Head of caudate nucleus (tissue), 42 donors: Measurements from ENCODE around the gene DLG5.
"Not testable (repeated sequence)": the region's sequence is repeated elsewhere in the genome, so short reads cannot be mapped to it uniquely, and the experiment has no call there.

Experiments
- DNase-seq, 42 donors: peaks; one replicate each; pipeline versions ENCODE4 v3.0.0 to v3.0.0-alpha.2; 2020 to 2021; ENCODE audit warnings: mixed read lengths in 7 of 42
- intact Hi-C: fragments of 100-400 bp; cut with DNase I; formaldehyde crosslinking; loops from one replicate; pipeline ENCODE4 v1.15.0; 2022

The DLG5 gene

DNA sequence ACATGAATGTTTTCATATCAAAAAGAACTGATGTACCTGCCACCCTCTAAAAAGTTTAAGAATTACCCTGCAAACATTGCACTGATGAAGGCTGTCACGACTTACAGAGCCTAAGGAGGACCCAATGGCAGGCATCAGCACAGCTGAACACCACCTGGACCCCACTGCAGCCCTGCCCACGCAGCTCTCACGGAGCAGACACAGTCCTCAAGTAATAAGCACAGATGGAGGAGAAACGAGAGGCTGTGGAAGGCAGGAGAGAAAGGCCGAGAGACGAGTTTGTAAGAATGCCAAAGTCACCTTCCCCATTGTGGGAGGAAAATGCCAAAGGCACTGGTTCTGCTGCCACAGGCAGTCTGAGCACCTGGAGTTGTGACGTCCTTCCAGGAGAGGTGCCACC is 135.0 kb downstream of the DLG5 start:
- intact Hi-C loops, result no loop called here
- DNase-seq, result no peak

DNA sequence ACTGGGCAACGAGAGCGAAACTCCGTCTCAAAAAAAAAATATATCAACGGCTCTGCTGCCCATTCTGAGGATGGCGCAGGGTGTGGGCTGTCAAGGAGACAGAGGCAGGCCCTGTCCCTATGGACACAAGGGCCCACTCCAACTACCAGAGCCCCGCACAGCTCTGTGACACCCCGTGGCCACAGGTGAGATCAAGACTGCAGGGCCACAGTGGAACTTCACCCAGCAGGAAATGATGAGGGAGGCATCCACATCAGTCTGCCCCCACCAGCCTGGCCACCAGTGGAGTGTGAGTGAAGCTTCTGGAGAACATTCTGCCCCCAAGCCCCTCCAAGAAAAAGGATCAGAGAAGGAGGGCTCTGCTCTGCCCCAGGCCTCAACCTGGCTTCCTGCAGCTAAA is 136.7 kb downstream of the DLG5 start:
- no peak for DNase-seq
- intact Hi-C loops, result no loop called here

DNA sequence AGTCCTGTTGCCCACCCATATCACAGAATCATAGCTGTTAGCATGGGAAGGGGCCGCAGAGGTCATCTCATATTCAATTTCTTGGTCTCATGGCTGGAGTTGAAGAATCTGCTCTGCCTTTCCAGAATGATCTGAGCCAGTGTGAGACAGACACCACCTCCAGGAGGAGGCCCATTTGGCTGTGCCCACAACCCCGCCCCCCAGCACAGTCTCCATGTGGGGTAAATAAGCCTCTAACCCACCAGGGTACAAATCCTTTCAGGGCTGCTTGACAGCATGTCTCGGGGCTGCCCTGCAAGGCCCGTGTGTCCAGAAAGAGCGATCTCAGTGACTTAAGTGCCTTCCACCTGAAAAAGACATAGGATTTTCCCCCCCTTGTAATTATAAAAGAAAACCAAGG is 137.5 kb downstream of the DLG5 start:
- intact Hi-C loops, result no loop called here
- DNase-seq, result no peak

DNA sequence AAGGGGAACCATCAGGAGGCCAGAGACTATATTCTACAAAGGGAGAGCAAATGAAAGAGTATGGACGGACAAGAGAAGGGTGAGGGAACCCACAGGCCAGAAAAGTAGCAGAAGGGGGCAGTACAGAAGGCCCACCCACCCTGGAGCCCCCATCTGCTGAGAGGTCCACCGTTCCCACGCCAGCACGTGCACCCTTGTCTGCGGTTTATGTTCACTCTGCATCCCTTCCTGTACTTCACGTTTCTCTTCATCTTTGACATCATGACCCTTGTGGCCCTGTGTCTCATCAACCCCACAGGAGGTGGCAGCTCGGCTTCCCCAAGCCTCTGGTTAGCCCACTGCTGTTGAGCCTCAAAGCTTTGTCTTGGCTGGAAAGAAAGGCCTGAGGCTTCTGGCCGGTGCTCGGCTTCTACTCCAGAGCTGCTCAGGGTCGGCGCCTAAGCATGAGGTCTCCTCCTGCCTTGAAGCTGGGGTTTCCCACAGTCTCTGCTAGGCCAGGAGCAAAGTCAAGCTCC is 138.0 kb downstream of the DLG5 start:
- no peak for DNase-seq
- intact Hi-C loops, result no loop called here

DNA sequence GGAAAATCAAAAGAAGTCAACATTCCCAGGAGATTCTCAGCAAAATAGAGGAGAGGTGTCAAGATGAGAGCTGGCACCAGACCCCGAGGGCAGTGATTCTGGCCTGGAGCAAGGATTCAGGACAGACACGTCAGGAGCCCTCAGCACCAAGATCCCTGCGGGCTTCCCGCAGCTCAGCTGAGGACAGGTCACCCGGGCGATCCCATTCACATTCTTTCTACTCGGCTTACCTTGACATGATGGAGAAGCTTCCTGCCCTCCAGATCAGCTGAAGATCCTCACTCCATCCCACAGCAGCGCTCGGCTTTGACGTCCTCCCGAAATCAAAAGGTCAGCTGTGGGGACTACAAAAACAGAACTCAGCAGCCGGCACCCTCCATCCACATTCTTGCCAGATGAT is 139.1 kb downstream of the DLG5 start:
- no peak for DNase-seq
- intact Hi-C loops, result no loop called here

DNA sequence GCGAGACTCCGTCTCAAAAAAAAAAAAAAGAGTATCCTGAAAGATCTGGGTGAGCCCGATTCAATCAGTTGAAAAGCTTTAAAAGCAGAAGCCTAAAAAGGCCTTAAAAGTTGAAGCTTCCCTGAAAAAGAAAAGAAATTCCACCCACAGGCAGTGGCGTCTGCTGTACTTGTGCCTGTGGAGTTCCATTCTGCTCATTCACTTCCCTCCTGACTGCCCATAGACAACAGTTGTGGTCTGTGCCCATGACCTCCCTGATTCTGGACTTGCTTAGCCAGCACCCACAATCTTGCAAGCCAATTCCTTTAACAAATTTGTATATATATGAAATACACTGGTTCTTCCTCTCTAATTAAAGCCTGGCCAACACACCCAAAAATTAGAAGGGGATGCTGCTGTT is 141.7 kb downstream of the DLG5 start:
- DNase-seq, result no peak
- intact Hi-C loops, result no loop called here

DNA sequence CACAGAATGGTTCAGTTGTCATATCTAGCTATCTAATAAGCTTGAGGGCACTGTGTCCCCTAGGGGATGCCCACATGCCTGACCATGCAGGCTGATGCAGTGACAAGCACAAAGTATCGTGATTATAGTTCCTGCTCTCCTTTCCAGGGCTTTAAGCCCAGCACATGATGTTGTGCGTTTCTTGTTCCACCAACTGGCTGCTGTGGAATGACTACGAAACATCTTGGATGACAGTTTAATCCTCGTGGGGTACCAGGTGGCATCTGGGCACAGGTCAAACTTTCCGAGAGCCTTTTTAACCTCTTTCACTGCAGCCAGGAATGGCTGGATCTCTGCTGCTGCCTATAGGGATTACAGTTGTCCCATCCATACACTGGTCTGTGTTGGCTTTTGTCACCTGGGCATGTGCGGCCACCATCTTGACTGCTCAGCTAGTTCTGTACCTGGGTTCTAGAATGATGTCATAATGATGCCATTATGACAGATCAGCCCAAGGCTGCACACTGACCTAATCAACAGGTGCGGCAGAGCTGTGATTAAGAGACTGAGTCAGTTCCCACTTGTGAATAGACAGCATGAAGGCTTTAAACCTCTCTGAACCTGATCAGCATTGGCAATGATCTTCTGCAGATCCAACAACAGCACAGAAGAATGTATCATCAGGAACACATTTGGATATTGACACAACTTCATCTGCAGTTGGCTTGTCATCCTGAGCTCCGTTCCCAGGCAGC is 144.1 kb downstream of the DLG5 start:
- intact Hi-C loops, result no loop called here
- no peak for DNase-seq

DNA sequence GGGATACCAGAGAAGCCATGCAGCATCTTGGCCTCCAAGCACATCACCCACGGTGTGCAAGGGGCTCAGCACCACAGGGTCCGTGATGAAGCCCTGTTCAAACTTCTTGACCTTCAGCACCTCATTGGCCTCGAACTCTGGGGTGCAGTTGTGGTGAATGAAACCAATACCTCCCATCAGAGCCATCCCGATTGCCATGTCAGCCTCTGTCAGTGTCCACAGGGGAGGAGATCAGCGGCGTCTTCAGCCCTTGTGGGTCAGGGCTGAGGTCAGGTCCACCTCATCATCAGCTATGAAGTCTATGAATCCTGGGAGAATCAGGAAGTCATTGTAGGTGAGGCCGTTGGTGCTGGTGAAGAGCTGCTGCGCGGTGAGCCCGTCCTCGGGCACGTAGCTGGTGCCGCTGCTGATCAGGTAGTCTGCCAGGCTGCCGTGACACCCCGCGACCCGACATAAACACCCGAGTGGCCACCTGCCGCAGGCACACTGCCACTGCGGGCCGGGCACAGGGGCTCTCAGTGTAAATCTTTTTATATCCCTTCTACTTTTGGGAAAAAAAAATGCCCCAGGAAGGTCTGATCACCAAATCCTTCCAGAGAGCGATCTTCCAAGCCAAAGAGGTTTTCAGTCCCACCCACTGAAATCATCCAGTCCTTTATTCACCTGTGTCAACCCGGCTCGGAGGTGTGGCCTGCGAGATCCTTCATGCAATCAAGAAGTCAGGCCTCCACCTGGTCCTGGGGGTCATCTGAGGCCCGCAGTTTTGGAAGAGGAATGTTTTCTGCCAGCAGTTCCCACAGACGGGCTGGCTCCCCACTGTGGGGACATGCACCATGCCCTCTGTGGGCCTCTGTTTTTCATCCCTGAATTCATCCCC is 144.9 kb downstream of the DLG5 start:
- intact Hi-C loops, result no loop called here

DNA sequence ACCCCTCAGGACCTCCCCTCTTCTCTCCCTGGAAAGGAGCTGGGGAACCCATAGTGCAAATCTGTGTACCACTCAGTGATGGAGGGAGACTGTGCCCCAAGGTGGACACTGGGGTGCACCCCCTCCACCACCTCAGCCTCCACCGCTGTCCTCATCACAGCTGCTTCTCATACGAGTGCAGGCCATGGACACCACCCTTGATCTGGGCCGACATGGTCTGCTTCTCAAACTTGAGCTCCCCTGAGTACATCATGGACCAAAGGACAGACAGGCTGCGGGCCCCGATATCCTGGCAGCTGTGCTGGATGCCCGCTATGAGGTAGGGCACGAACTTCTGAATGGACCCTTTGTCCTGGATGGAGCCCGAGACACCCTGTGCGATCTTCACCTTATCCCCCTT is 146.4 kb downstream of the DLG5 start:
- peak in 1 of 42 donors; percentile 9 for DNase-seq
- intact Hi-C loops, result no loop called here

More for the DNA sequence above, 144.9 kb downstream of the DLG5 start:
- no peak for DNase-seq

DNA sequence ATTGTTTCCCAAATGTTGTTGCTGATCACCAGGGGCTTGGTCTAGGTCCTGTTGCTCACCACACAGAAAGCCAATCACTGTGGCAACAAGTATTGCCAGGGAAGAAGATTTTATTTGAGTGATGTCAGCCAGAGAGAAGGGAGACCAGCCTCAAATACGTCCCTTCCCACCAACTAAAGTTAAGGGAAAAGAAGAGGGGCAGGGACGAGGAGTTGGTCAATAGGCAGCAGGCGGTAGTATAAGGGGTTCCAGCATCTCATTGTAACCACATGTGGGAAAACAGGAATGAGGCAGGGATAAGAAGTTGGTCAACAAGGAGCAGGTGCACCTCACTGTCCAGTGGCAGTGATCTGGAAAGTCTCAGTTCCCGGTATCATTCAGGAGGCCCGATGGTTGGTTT is 150.1 kb downstream of the DLG5 start:
- intact Hi-C loops, result no loop called here
- DNase-seq, result peak in 2 of 42 donors; percentile 4 to 16

DNA sequence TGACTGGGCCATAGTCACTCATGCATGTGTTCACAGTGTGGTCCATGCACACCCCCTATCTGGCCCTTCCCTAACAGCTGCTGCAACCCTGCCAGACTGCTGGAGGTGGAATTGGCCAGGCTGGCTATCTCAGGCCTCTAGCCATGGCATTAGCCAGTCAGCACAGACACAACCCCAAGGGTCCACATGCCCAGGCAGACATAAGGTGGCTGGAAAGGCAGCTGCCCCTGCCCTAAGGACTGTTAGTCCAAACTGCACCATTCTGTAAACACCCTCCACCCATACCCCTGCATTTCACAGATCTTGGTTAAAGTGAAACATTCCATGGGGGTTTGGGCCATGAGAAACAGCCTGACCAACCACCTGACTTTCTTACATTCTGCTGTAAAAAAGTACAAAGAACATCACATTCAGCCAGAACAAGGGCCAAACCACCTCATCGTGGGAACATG is 151.6 kb downstream of the DLG5 start:
- peak in 1 of 42 donors; percentile 31 for DNase-seq
- intact Hi-C loops, result no loop called here

DNA sequence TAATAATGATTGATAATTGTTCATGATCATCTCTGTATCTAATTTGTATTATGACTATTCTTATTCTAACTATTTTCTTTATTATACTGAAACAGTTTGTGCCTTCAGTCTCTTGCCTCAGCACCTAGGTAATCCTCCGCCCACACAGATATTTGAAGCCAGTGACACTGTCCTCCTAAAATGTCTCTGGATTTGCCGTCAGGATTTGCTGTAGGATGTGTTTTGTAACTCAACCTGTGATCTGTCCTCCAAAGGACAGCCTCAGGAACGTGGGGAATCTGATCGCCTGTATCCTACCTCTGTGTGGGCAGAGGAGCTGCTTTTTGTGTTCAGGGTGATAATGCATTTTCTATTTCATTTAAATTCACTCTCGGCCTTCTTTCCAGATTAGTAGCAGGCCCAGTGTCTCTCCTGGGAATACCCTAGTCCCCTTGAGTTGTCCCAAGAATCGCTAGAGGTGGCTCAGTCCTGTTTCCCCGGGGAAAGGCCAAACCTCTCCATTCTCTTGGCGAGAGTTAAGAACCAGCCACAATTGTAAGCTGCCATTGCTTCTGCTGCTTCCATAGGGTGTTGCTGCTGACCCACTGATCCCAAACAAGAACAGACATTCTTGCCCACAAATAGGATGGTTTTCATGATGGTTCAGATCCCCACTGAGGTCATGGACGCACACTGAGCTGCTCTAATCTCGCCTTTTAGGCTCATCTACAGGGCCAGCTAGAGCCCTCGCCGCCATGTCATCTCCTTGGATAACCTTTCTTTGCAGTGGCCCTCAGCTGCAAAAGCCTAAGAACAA is 152.7 kb downstream of the DLG5 start:
- intact Hi-C loops, result no loop called here

DNA sequence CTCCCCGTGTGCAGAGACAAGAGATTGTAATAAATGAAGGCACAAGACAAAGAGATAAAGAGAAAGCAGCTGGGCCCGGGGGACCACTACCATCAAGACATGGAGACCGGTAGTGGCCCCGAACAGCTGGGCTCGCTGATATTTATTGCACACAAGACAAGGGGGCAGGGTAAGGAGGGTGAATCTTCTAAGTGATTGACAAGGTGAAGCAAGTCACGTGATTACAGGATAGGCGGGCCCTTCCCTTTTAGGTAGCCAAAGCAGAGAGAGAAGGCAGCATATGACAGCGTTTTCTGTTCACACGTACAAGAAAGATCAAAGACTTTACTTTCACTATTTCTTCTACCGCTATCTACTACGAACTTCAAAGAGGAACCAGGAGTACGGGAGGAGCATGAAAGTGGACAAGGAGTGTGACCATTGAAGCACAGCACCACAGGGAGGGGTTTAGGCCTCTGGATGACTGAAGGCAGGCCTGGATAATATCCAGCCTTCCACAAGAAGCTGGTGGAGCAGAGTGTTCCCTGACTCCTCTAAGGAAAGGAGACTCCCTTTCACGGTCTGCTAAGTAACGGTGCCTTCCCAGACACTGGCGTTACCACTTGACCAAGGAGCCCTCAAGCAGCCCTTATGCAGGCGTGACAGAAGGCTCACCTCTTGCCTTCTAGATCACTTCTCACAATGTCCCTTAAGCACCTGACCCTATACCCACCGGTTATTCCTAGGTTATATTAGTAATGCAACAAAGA is 153.5 kb downstream of the DLG5 start:
- intact Hi-C loops, DNase-seq: not testable (repeated sequence)

More for the DNA sequence above, 152.7 kb downstream of the DLG5 start:
- peak in 10 of 42 donors; percentile 6 to 57 (median 21) for DNase-seq

DNA sequence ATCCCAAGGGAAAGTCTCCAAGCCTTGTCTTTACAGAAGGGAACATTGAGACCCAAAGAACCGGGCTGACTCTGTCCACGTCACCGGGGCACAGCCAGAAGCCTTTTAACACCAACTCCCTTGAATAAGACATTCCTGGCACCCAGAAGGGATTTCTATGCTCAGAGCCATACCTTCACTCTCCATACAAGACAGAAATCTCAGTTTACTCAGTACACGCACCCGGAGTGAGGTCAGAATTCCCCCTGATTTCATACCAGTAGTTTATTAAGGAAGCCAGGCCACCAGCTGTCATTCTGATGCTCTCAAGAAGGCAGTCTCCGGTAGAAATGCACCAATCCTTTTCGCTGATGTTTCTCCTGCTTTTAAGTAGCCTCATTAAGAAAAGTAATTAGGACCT is 154.7 kb downstream of the DLG5 start:
- intact Hi-C loops, result no loop called here

DNA sequence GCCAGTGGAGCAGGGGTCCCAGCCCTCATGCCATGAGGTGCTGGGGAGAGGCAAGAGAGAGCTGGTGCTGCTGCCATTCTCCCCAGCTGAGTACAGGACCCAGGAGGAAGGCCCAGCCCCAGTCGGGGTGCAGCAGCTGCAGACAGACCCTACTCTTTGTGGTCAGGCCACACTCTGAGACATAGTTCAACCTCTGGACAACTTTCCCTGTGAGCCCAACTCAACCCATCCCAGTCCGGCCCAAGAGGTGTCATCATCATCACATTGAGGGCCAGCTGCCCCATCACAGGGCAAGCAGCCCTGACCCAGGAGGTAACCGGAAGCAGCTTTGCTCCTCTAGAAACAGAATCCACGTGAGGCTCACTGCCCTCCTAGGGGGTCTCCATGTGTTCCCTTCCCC is 155.1 kb downstream of the DLG5 start:
- DNase-seq, result peak in 1 of 42 donors; percentile 35
- intact Hi-C loops, result no loop called here

More for the DNA sequence above, 154.7 kb downstream of the DLG5 start:
- DNase-seq, result no peak

DNA sequence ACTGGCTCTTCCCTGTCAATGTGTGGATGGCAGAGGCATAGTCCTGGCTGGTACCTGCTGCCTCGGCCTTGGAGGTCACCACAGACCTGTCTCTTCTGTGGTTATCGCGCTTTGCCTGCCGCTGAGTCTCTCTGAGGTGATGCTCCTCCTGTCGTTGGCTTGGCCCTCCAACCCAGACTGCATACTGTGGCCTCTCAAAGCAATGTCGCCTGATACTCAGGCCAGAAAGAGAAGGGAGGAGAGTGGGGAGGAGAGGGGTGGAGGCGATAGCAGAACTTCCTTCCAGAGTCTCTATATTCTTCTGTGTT is 155.7 kb downstream of the DLG5 start:
- intact Hi-C loops, result no loop called here
- DNase-seq, result peak in 1 of 42 donors; percentile 28

DNA sequence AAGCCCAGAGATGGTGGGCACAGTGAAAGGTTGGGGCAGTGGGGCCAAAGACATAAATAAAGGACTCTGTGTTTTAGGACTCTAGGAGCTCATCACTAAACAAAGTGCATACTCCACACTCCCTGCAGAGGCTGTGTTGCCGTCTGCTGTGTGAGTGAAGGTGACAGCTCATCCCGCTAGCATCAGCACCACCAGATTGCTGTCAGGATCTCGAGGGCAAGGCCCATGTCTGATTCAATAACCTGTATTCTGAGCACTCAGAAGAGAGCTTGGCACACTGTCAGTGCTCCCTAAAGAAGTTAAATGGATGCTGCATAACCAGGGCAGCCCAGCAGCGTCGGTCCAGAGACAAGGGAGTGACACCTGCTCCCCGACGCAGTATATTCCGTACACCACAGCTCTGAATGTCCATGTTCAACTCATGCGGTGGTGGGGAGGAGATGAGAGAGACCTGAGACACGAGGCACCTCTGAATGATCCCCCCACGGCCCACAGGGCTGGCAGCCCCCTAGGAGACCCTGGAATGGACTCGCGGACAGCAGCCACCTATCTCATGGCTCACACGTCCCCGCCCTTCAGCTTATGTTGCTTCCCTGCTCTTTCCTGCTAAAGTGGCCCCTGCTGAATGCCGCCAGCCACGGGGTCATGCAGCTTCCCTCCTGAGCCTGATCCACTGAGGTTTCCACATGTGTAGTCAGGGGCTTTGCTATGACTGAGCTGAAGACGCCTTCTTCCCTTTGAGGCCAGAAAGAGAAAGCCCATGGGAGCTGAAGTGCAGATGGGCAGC is 156.3 kb downstream of the DLG5 start:
- intact Hi-C loops, result no loop called here
- peak in 2 of 42 donors; percentile 19 to 36 for DNase-seq

DNA sequence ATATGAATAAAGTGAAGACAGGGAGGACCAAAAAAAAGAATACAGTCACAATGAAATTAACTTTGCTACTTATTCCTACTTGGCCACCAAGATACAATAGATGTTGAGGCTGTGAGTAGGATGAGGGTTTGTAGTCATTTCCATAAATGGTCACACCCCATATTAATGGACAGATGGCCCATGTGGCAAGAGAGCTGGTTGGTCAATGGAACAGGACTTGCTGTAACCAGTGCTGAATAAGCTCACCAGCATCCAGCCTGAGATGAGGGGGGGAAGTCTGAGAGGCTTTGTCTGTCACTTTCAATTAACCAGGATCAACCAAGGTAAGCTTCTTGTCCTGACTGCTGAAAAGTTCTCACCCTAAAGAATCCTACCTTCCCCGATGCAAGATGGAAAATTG is 158.5 kb downstream of the DLG5 start:
- DNase-seq, result no peak
- intact Hi-C loops, result no loop called here
